ENCODE results near the gene ZNF302.
"Not testable (repeated sequence)": the region's sequence is repeated elsewhere in the genome, so short reads cannot be mapped to it uniquely, and the experiment has no call there.

The ZNF302 gene

DNA sequence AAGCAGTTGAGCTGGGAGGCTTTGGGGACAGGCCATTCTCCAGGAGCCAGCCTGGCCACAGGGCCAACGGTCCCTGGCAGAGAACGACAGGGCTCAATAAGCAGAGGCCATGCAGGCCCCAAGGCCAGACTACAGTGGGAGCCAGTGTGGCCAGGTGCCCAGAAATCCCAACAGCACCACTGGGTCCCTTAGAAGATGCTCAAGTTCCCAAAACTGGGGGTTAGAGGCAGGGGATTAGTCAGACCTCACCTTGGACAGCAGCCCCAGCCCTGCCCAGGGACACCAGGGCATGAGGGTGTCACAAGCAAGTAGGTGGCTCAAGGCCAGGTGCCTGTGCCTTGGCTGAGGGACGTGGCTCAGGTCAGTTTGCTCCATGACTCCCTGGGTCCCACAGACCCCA, 13.3 kb upstream of the ZNF302 start:
- in situ Hi-C loops (cut with HindIII; ENCODE audit: low sequenced_read_pairs) = no loop called here
- no peak for TF ChIP-seq CTCF (IDR thresholded peaks at IDR 0.05; ENCODE audit: low read depth, low read length)
- no peak for DNase-seq (ENCODE audit: low read depth, low spot score)

DNA sequence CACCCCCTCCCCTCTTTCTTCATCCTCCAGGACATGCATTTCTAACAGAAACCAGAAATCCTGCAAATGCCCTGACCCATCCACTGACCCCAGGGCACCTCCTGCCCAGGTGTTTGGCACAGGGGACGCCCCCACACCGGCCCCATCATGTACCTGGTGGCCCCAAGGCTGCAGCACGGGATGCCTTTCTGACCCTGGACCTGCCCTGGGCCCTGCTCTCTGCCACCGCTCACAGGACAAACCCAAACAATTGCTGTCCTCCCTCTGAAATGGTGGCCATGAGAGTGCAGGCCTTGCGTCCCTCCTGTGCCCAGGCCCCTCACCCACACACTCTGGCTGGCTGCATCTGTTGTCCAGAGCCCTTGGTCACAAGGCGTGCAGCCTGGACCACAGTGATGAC, 12.6 kb upstream of the ZNF302 start:
- TF ChIP-seq CTCF (IDR thresholded peaks at IDR 0.05; ENCODE audit: low read depth, low read length) = no peak
- DNase-seq (ENCODE audit: low read depth, low spot score) = no peak
- in situ Hi-C loops (cut with HindIII; ENCODE audit: low sequenced_read_pairs) = no loop called here
- H3K4me3 ChIP-seq (ENCODE audit: low read depth, low read length) = no peak overlapping the region

More for the DNA sequence above, 13.3 kb upstream of the ZNF302 start:
- no peak overlapping the region for H3K4me3 ChIP-seq (ENCODE audit: low read depth, low read length)

DNA sequence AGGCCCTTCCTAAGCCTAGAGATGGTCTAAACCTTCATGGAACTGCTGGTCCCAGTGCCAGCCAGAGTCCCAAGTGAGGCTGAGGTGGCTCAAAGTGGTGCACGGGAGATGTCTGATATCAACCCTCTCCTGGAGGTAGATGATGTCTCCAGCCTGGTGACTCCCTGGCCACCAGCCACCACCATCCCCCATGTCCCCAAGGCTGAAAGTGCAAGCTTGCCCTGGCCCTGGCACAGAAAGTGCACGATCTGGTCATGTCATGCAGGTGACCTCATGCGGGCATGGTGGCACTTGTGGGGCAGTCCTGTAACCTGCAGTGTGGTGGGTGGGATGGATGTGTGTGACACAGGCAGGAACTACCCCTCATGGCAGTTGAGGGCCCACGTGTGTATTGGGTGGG, 12.2 kb upstream of the ZNF302 start:
- H3K4me3 ChIP-seq (ENCODE audit: low read depth, low read length); in situ Hi-C loops (cut with HindIII; ENCODE audit: low sequenced_read_pairs); DNase-seq (ENCODE audit: low read depth, low spot score): not testable (repeated sequence)

DNA sequence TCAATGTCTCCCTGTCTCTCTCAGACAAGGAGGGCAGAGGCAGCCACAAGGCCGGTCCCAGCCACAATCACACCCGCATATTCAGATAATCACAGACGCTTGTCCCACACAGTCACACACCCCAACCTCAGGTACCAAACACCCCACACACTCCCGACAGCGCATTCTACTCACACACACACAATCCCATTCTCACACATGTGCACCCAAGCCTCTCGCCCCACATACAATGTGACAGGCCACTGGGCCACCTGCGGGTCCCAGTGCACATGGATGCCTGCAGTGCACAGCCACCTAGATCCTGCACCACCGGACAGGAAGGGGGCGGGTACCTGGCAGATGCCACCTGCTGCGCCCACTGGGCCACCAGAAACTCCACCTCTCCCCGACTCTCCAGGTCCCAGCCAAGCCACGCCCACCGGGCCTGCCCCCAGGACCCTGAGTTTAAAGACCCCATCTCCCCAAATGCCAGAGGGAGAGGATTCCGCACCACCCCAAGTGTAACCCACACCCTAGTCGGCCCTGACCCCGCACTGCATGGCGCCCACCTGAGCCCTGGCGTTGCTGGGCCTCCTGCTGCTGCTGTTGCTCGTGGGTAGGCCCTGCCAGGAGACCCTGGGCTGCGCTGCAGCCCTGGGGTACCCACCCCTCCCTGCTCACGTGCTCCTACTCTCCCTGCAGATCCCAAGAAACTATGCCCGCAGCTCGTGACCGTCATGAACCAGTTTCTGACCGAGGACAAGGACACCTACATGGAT, 11.1 kb upstream of the ZNF302 start:
- TF ChIP-seq CTCF (IDR thresholded peaks at IDR 0.05; ENCODE audit: low read depth, low read length) = no peak
- in situ Hi-C loops (cut with HindIII; ENCODE audit: low sequenced_read_pairs) = no loop called here
- no peak overlapping the region for H3K4me3 ChIP-seq (ENCODE audit: low read depth, low read length)
- DNase-seq (ENCODE audit: low read depth, low spot score) = no peak

DNA sequence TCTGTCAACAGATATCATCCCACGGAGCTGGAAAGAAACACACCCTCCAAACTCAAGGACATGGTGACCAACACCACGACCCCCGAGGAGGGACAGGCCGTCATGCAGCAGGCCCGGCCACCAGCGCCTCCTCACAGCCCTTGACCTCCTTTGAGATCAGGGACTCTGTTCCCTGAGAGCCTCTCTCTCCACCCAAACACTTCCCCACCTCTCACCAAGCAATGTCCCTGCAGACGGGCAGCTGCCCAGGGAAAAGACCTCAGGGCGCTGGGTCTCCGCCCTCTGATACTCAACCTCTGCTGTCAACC, 10.6 kb upstream of the ZNF302 start:
- DNase-seq (ENCODE audit: low read depth, low spot score) = no peak
- in situ Hi-C loops (cut with HindIII; ENCODE audit: low sequenced_read_pairs) = no loop called here
- no peak for TF ChIP-seq CTCF (IDR thresholded peaks at IDR 0.05; ENCODE audit: low read depth, low read length)
- no peak overlapping the region for H3K4me3 ChIP-seq (ENCODE audit: low read depth, low read length)

DNA sequence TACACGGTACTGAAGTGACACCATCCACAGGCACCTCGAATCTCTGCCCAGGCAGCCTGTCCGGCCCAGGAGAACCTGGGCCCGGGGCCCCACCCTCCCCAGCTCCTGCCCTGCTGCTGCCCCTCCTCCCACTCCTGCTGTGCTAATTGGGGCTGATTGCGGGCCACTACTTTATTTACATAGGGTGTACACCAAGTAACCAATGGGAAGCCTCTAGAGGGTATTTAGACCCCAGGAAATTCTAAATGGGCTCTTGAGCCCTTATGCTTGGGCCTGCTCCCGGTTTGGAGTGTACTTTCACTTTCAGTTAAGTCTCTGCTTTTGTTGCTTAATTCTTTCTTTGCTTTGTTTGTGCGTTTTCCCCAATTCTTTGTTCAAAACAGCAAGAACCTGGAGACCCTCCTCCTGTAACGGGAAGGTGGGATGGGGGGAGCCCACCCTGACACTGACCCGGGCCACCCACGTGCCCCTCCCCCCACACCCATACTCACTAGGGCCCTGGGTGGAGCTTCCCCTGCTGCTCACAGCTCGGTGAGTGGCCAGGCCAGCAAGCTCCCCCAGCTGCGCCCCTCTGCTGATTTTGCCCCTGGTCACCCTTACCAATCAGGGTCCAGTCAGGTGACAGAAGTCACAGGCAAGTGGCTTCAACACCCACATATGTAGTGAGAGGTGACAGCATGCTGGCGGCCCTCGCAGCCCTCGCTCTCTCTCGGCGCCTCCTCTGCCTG, 10.0 kb upstream of the ZNF302 start:
- peak; percentile 30 for DNase-seq (ENCODE audit: low read depth, low spot score)
- in situ Hi-C loops (cut with HindIII; ENCODE audit: low sequenced_read_pairs) = no loop called here
- TF ChIP-seq CTCF (IDR thresholded peaks at IDR 0.05; ENCODE audit: low read depth, low read length) = no peak
- no peak overlapping the region for H3K4me3 ChIP-seq (ENCODE audit: low read depth, low read length)

- H3K4me3 ChIP-seq (ENCODE audit: low read depth, low read length); in situ Hi-C loops (cut with HindIII; ENCODE audit: low sequenced_read_pairs); DNase-seq (ENCODE audit: low read depth, low spot score): not testable (repeated sequence)
Measured at GRCh38 chr19:34668077-34668689, 9.3 kb upstream of the ZNF302 start.

GRCh38 chr19:34668690-34669089, 8.8 kb upstream of the ZNF302 start:
- in situ Hi-C loops (cut with HindIII; ENCODE audit: low sequenced_read_pairs); H3K4me3 ChIP-seq (ENCODE audit: low read depth, low read length); DNase-seq (ENCODE audit: low read depth, low spot score): not testable (repeated sequence)
